ENCODE measurements around the gene ADAMTS12.

The ADAMTS12 gene

DNA sequence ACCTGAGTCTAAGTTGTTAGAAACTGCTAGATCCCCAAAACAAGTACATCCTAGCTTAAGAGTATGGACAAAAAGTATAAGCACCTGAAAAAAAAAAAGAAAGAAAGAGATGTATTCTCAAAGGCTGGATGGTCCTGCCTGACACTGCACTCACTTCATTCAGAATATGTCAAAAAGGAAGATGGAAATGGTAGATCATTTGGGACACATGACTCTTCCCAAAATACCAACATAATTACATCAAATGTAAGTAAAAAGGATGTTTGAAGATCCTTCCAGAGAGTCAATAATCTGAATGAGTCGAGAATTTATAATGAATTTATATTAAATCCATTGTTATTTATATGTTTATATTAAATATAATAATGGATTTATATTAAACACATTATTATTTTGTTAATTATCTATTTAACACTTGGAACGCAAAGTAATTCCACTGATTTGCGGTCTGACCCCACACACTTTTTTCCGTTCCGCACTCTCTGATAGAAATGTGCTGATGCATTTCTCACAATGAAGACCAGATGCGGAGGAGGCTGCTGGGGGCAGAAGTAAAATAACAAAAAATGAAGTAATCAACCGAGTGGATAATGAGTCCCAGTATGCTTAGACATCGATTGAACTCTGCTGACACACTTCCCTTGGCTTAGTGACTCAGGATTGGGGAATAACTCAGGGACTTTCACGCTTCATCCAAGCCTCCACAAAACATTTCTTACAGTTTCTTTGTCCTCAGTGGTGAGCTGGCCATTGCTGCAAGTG, 201.2 kb downstream of the ADAMTS12 start:
- H3K27me3 ChIP-seq (ENCODE audit: control insufficient read depth, insufficient read depth, low read length) = no peaks in the 10 kb centered on the region
- H3K79me2 ChIP-seq = no peaks in the 10 kb centered on the region
- H3K27ac ChIP-seq = no peak overlapping the region
- no peak overlapping the region for H3K9ac ChIP-seq
- no peaks in the 10 kb centered on the region for H3K9me3 ChIP-seq (ENCODE audit: control insufficient read depth, low read length)
- no peaks in the 10 kb centered on the region for H3K36me3 ChIP-seq (ENCODE audit: control insufficient read depth, insufficient read depth, low read length)
- H3K4me3 ChIP-seq (ENCODE audit: low read depth, low read length) = no peak overlapping the region
- no peaks in the 10 kb centered on the region for H3K4me1 ChIP-seq
- H3K4me2 ChIP-seq (ENCODE audit: low read length) = no peak overlapping the region
- no peak for TF ChIP-seq CTCF (IDR thresholded peaks at IDR 0.05)
- no peak overlapping the region for H2AFZ ChIP-seq

GRCh38 chr5:33688526-33688925, 203.3 kb downstream of the ADAMTS12 start:
- H3K4me2 ChIP-seq (ENCODE audit: low read length) = no peak overlapping the region
- no peaks in the 10 kb centered on the region for H3K79me2 ChIP-seq
- H3K36me3 ChIP-seq (ENCODE audit: control insufficient read depth, insufficient read depth, low read length) = no peaks in the 10 kb centered on the region
- H3K4me1 ChIP-seq = no peaks in the 10 kb centered on the region
- H3K4me3 ChIP-seq (ENCODE audit: low read depth, low read length) = no peak overlapping the region
- H3K9me3 ChIP-seq (ENCODE audit: control insufficient read depth, low read length) = no peaks in the 10 kb centered on the region
- H3K27ac ChIP-seq = no peak overlapping the region
- no peaks in the 10 kb centered on the region for H3K27me3 ChIP-seq (ENCODE audit: control insufficient read depth, insufficient read depth, low read length)
- no peak overlapping the region for H2AFZ ChIP-seq
- no peak overlapping the region for H3K9ac ChIP-seq
- no peak for TF ChIP-seq CTCF (IDR thresholded peaks at IDR 0.05)

- H3K36me3 ChIP-seq (ENCODE audit: control insufficient read depth, insufficient read depth, low read length) = no peaks in the 10 kb centered on the region
- no peaks in the 10 kb centered on the region for H3K27me3 ChIP-seq (ENCODE audit: control insufficient read depth, insufficient read depth, low read length)
- H3K27ac ChIP-seq = no peak overlapping the region
- no peaks in the 10 kb centered on the region for H3K4me1 ChIP-seq
- no peak overlapping the region for H3K9ac ChIP-seq
- TF ChIP-seq CTCF (IDR thresholded peaks at IDR 0.05) = no peak
- no peaks in the 10 kb centered on the region for H3K79me2 ChIP-seq
- no peak overlapping the region for H3K4me2 ChIP-seq (ENCODE audit: low read length)
- H3K4me3 ChIP-seq (ENCODE audit: low read depth, low read length) = no peak overlapping the region
- H2AFZ ChIP-seq = no peak overlapping the region
- H3K9me3 ChIP-seq (ENCODE audit: control insufficient read depth, low read length) = no peaks in the 10 kb centered on the region
These were observed 203.7 kb downstream of the ADAMTS12 start for GRCh38 chr5:33688066-33688465.

DNA sequence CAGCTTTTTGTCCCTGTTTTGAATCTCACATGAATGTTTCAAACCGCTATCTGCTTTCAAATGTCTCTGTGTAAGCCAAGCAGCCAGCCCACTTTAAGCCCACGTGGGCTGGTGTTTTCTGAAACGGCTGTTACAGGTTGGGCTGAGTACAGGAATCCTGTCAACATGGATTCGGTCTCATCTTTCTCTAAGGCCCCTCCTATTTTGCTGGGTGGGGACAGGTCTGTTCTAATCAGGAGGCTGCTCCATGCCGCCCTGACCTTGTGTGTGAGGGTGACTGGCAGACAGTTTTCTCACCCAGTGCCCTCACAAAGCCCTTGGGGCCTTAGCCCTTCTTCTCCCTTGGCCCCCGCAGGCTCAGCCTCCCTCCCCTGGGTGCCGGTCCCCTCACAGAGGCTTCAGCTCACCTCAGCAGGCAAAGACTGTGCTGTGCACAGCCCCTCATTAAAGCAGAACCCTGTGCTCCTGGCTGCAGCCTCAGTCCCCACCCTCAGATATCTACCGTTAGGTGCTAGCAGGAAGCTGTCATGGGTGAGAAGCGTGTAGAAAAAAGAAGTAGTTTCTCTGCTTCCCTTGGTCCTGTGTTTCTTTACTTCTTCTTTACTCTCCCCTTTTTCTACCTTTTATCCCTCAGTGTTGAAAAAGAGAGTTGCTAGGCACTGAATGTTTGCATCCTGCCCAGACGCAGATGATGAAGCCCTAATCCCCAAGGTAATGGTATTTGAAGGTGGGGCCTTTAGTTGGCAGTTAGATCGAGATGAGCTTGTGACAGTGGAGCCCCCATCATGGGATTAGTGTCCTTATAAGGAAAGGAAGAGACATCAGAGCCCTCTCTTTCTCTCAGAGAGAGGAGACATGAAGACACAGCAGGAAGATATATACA, 205.7 kb downstream of the ADAMTS12 start:
- H3K36me3 ChIP-seq (ENCODE audit: control insufficient read depth, insufficient read depth, low read length) = no peaks in the 10 kb centered on the region
- no peaks in the 10 kb centered on the region for H3K9me3 ChIP-seq (ENCODE audit: control insufficient read depth, low read length)
- H2AFZ ChIP-seq = peak overlapping the region; percentile 7
- no peaks in the 10 kb centered on the region for H3K4me1 ChIP-seq
- H3K27me3 ChIP-seq (ENCODE audit: control insufficient read depth, insufficient read depth, low read length) = no peaks in the 10 kb centered on the region
- H3K27ac ChIP-seq = no peak overlapping the region
- no peak overlapping the region for H3K4me2 ChIP-seq (ENCODE audit: low read length)
- H3K4me3 ChIP-seq (ENCODE audit: low read depth, low read length) = no peak overlapping the region
- no peaks in the 10 kb centered on the region for H3K79me2 ChIP-seq
- TF ChIP-seq CTCF (IDR thresholded peaks at IDR 0.05) = no peak
- H3K9ac ChIP-seq = no peak overlapping the region
